Subcutaneous adipose tissue (tissue), 4 donors: ENCODE results near the gene CHD6. TPM values are rescaled to one million over a fixed set of nuclear protein-coding genes. Genes with fewer than 3 reads are reported as not detected.

Experiments used
- total RNA-seq, 4 donors: library from RNA; depleted of rRNA; stranded (reverse); fragments of >200 nt; gene quantifications; one replicate each; pipeline ENCODE4 v1.1.0, GENCODE V29; 2016
- TF ChIP-seq, protein P1 (sequence below): fragments of 450-650 bp; IDR thresholded peaks from one replicate; pipeline ENCODE4 v1.5.1; 2016; ENCODE audit warnings: low read depth, mild to moderate bottlenecking, control low read depth, antibody characterized with exemption, moderate library complexity

Gene CHD6
- total RNA-seq, 4 donors from 2014 or later, result 31.5 to 47.4 (median 37.9) TPM

DNA sequence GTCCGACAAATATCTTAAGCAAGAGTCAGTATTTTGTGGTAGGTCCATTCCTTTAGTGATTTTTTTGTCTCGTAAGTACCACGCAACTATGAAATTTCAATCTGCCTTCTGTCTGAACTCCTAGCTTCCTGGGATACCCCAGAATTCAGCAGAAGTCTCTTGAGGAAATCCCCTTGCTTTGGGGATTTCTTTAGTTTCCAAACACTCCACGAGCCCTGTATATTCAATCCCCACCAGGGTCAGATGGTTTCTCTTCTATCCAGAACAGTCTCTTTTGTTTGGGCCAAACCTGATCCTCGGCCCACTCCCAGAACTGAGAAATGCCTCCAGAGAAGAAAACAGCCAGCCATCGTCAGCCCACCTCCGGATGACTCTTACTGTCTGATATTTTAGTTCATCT, 113.0 kb downstream of the CHD6 start:
- TF ChIP-seq, protein P1, sequence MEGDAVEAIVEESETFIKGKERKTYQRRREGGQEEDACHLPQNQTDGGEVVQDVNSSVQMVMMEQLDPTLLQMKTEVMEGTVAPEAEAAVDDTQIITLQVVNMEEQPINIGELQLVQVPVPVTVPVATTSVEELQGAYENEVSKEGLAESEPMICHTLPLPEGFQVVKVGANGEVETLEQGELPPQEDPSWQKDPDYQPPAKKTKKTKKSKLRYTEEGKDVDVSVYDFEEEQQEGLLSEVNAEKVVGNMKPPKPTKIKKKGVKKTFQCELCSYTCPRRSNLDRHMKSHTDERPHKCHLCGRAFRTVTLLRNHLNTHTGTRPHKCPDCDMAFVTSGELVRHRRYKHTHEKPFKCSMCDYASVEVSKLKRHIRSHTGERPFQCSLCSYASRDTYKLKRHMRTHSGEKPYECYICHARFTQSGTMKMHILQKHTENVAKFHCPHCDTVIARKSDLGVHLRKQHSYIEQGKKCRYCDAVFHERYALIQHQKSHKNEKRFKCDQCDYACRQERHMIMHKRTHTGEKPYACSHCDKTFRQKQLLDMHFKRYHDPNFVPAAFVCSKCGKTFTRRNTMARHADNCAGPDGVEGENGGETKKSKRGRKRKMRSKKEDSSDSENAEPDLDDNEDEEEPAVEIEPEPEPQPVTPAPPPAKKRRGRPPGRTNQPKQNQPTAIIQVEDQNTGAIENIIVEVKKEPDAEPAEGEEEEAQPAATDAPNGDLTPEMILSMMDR, result no peak

DNA sequence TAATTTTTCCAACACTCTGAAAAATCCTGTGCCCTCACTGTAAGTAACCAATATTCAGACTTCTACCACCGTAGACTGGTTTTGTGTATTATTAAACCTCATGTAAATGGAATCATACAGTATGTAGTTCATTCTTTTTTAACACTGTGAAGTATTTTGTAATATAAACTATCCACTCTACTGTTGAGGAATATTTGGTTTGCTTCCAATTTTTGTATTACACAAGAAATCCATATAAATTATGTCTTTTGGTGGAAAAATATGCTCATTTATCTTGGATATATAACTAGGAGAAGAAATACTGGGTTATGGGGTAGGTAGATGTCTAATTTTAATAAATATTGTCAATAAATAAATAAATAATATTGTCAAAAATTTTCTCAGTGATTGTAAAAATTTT, 116.8 kb downstream of the CHD6 start:
- TF ChIP-seq, protein P1, result no peak

DNA sequence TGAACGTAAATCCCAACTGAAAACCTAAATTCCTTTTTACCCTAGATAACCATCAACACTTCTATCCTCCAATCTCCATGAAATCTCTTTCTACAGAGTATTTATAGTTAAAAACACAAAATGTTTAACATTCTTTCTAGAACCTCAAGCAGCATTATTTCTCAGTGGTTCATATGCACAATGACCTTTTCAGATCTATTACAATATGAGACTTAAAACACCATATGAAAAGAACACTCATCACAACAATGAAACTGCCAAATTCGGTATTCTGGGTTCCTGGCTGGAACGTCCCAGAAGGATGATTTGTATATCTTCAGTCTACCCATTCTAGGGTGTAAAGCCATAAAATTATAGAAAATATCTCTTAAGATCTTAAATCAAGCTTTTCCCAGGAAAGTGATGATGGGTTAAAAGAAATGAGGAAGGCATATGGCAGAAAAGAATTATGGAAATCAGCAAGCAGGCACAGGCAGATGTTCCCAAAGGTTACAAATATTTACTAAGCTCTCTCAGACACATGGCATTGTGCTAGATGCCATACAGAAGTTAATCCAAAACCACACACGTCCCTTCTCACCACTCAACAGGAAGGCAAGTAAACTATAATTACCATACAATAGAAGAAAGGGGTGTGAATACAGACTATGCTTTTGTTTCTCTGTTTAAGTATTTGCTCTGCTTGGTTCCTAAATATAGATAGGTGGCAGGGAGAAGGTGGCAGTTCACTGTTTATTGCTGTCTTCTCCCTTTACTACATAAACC, 118.0 kb downstream of the CHD6 start:
- TF ChIP-seq, protein P1, result no peak

DNA sequence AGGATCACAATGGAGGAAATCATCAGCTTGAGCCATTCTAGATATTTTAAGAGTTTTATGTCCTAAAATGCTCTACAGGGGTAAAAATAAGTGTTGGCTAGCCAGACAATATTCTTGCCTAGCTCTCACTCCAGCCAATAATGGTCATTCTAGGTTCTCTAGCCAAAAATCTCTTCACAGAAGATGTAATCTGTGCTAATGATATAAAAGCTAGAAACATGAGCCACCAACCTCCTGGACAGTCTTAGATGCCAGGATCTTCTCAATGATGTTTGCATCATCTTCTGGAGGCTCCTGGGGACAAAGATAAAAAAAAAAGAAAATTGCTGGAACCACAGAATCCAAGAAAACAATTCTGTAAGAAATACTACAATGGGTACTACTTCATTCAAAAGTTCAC, 119.1 kb downstream of the CHD6 start:
- TF ChIP-seq, protein P1, result no peak

DNA sequence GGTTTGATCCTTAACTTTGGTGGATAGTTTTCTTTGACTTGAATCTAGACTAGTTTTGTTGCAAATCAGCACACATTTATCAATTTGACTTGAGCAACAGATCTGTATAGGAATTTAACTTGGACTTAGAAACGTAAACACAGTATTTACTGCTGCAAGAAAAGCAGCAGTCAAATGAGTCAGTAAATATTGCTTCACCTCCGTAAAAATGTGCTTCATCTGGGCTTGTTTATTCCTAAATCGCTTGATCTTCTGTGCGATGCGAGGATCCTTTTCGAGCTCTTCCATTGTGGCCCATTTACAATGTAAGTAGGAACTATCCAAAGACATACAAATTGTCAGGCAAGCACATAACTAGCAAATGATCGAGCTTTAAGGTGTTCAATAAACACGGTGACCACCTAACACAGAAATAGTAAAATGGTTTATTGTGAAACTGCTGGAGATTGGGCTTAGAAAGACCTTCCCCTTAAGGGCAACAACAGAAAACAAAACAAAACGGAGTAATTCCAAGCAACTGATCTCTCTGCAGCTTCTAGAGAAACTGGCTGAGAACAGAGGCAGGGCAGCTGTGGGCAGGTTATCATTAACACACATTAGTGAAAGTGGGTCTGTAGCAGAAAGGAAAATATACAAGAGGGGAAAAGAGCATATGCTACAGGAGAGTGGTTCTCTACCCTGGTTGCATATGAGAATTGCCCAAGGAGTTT, 120.8 kb downstream of the CHD6 start:
- TF ChIP-seq, protein P1, result no peak

DNA sequence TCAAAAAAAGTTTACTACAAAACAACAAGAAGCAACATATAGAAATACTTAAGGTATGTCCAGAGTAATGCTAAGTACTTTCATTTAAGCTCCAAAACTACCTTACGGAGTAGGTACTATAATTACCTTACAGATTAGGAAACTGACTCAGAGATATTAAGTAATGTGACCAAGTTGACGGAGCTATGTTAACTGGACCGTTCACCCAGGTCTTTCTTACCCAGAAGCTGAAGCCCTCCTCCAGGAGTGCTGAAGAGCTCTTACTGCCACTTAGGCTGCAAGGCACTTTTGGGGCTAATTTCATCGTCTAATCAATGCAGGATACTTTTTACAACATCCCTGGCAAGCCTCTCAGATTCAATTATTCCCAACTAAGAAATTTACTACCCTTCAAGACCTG, 123.7 kb downstream of the CHD6 start:
- TF ChIP-seq, protein P1, result no peak

DNA sequence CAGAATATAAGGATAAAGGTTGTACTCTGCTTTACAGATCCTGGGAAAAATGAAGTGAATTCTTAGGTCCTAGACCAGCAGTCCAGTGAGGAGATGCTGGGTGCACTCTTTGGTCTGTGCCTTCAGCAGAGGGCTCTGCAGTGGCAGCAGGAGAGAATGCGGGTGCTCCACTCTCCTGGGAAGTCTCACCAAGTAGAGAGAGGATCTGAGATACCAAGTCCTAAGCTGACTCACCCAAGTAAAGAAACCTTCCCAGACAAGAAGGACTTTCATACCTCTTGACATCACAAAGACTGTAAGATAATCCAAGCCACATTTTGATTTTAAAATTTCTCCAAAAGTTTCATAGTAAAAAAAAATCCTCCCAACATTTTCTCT, 134.6 kb downstream of the CHD6 start:
- TF ChIP-seq, protein P1, result no peak
